Measurements from ENCODE around the gene RAE1. TPM values are rescaled to one million over a fixed set of nuclear protein-coding genes. Genes with fewer than 3 reads are reported as not detected.

The RAE1 gene
- 15.3 TPM for total RNA-seq
- long read RNA-seq, transcript RAE1-203 (12 exons, 2,639 nt): major isoform, 35 of 40 reads
- long read RNA-seq, partial matches to known transcripts: 2 of 40 reads
- long read RNA-seq, other reads (novel, unspliced or antisense): 3 of 40 reads

DNA sequence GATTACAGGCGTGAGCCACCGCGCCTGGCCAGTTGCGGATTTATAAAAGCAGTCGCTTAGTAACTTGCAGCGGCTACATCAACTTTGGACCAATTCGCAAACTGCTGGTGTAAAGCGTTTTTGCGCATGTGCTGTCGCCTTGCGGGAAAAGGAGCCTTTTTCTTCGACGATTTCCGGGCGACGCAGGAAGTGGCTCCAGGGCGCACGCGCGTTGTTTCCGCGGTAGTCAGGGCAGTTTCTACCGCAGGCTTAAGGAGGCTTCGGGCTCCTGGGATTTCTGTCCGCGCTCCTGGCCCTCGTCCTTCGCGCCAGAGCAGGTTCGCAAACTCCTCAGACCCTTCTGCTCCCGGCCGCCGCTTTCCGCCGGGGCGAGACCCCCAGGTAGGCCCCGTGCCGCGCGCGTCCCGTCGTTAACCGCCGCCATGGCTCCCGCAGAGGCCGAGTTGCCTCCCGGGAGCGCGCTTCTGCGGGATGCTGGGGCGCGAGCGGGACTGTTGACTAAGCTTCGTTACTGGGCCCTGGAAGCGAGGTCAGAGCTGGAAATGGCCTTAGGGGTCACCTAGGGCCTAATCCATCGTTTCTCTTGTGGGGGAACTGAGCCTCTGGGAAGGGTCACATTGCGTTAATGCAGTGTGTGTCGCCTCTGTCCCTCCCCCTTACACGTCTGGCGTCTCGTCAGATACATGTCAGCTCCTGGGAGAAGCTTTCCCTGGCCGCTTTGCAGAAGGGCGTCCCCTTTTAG is at the start of gene RAE1:
TSS of gene RAE1 (plus strand) at position 214 of the 742 bp plus-strand sequence. CDS start 2,784 bp downstream, outside the sequence.
- peak within 1 kb of the TSS; percentile 97 for H3K4me3 ChIP-seq
- peak; percentile 89 for DNase-seq
- TF ChIP-seq, protein P1, sequence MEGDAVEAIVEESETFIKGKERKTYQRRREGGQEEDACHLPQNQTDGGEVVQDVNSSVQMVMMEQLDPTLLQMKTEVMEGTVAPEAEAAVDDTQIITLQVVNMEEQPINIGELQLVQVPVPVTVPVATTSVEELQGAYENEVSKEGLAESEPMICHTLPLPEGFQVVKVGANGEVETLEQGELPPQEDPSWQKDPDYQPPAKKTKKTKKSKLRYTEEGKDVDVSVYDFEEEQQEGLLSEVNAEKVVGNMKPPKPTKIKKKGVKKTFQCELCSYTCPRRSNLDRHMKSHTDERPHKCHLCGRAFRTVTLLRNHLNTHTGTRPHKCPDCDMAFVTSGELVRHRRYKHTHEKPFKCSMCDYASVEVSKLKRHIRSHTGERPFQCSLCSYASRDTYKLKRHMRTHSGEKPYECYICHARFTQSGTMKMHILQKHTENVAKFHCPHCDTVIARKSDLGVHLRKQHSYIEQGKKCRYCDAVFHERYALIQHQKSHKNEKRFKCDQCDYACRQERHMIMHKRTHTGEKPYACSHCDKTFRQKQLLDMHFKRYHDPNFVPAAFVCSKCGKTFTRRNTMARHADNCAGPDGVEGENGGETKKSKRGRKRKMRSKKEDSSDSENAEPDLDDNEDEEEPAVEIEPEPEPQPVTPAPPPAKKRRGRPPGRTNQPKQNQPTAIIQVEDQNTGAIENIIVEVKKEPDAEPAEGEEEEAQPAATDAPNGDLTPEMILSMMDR (IDR thresholded peaks at IDR 0.05; ENCODE audit: borderline replicate concordance): no peak
- H3K27ac ChIP-seq (replicated peaks): peak within 1 kb of the TSS; percentile 87
- H3K9me3 ChIP-seq (replicated peaks): no peaks in the 10 kb centered on the region
- H3K4me1 ChIP-seq: peaks cover 16% of the 10 kb centered on the region
- intact Hi-C loops (cut with micrococcal nuclease): no loop called here
- no peaks in the 10 kb centered on the region for H3K27me3 ChIP-seq (ENCODE audit: low read depth)
- no peaks in the 10 kb centered on the region for H3K36me3 ChIP-seq

DNA sequence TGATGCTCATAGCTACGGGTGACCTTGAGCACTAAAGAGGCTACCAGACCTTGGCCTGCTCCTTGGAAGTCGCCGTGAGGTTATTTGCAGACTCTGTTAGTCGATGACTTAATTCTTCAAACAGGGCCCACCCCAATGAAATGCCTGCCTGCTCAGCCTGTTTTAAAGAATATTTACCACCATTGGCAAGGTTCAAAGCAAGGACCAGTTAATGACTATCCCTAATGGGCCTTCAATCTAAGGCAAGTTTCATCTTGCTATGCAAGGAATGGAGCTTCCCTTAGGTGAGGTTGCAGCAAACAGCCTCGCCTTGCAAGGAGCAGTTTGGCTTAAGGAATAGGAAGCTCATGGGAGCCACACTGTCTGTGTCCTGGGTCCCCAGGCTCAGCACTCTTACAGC is 44.3 kb upstream of the RAE1 start:
- Histone ChIP-seq H3K27ac (replicated peaks) (no peak overlapping the region), H3K9me3 (replicated peaks) (no peaks in the 10 kb centered on the region), H3K36me3 (no peaks in the 10 kb centered on the region), H3K27me3 (ENCODE audit: low read depth) (peaks cover 69% of the 10 kb centered on the region), H3K4me1 (no peaks in the 10 kb centered on the region), H3K4me3 (no peak overlapping the region)
- TF ChIP-seq, protein P1 (IDR thresholded peaks at IDR 0.05; ENCODE audit: borderline replicate concordance): no peak
- no peak for DNase-seq
- intact Hi-C loops (cut with micrococcal nuclease): no loop called here

DNA sequence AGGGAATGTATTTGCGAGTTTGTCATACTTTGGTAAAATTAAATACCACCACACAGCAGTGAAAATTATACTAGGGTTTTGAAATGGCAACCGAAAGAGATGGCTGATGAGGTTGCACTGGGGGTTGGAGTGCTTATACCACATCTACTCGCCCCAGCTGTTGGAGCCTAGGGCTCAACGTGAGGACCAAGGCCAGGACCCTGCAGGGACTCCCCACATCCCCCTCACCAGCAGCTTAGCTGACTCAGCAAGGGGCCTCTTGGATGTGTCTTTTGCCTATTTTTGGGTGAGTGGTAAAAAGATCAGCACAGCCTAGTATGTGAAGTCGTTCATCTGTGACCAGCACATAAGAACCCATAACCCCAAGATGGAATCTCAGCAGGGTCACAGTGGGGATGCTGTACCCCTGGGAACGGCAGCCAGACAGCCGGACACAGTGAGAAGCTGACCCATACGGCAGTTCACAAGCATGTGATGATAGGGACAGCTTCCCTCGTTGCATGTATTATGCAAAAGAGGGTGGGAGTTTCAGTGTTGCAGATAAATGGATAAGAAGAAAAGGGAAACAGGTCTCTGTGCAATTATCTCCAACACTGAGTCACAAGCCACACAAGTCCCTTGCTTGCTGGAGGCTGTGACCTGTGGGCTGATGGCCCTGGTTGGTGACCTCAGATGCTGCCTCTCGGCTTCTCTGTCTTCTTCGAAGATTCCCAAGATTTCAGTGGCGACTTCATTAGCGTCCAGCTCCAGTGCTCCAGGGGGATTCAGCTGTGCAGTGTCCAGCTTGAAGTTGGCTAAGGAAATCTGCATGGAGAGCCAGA is 42.4 kb upstream of the RAE1 start:
- H3K27ac ChIP-seq (replicated peaks): no peak overlapping the region
- no peaks in the 10 kb centered on the region for H3K4me1 ChIP-seq
- no peak for DNase-seq
- TF ChIP-seq, protein P1 (IDR thresholded peaks at IDR 0.05; ENCODE audit: borderline replicate concordance): no peak
- peaks cover 73% of the 10 kb centered on the region for H3K27me3 ChIP-seq (ENCODE audit: low read depth)
- no peaks in the 10 kb centered on the region for H3K36me3 ChIP-seq
- no peak overlapping the region for H3K4me3 ChIP-seq
- intact Hi-C loops (cut with micrococcal nuclease): no loop called here
- no peaks in the 10 kb centered on the region for H3K9me3 ChIP-seq (replicated peaks)

GRCh38 chr20:57309544-57310115 is 41.4 kb upstream of the RAE1 start:
- no peak for DNase-seq
- no peaks in the 10 kb centered on the region for H3K9me3 ChIP-seq (replicated peaks)
- intact Hi-C loops (cut with micrococcal nuclease): no loop called here
- no peaks in the 10 kb centered on the region for H3K36me3 ChIP-seq
- peaks cover 79% of the 10 kb centered on the region for H3K27me3 ChIP-seq (ENCODE audit: low read depth)
- TF ChIP-seq, protein P1 (IDR thresholded peaks at IDR 0.05; ENCODE audit: borderline replicate concordance): no peak
- H3K4me3 ChIP-seq: no peak overlapping the region
- H3K4me1 ChIP-seq: no peaks in the 10 kb centered on the region
- H3K27ac ChIP-seq (replicated peaks): no peak overlapping the region

- no peak overlapping the region for H3K4me3 ChIP-seq
- H3K9me3 ChIP-seq (replicated peaks): no peaks in the 10 kb centered on the region
- H3K27me3 ChIP-seq (ENCODE audit: low read depth): peaks cover 80% of the 10 kb centered on the region
- TF ChIP-seq, protein P1 (IDR thresholded peaks at IDR 0.05; ENCODE audit: borderline replicate concordance): no peak
- H3K27ac ChIP-seq (replicated peaks): no peak overlapping the region
- no peaks in the 10 kb centered on the region for H3K36me3 ChIP-seq
- DNase-seq: no peak
- intact Hi-C loops (cut with micrococcal nuclease): no loop called here
- no peaks in the 10 kb centered on the region for H3K4me1 ChIP-seq
Observed at GRCh38 chr20:57310821-57311514, 40.1 kb upstream of the RAE1 start.

Measured in left ventricle myocardium inferior (tissue), 1 donor.